Adipocyte (in vitro differentiated cells): ENCODE measurements around the gene GDPD4.
A peak's percentile ranks its signal among the peaks of the same experiment; 100 is the strongest.

Experiments used
- DNase-seq: peaks from one replicate; pipeline ENCODE4 v3.0.0-alpha.2; 2015; ENCODE audit warnings: low read depth
- H3K27me3 ChIP-seq: replicated peaks from 2 replicates; pipeline ENCODE4 v1.7.0; 2013; ENCODE audit warnings: mild to moderate bottlenecking, low read length, moderate library complexity; ENCODE audit not compliant: control insufficient read depth, insufficient read depth
- H3K36me3 ChIP-seq: 2 replicates; pipeline ENCODE4 v1.7.0; 2013; ENCODE audit warnings: low read length, mild to moderate bottlenecking, moderate library complexity; ENCODE audit not compliant: control insufficient read depth, insufficient read depth, severe bottlenecking
- H3K4me1 ChIP-seq: 2 replicates; pipeline ENCODE4 v1.7.0; 2013; ENCODE audit warnings: mild to moderate bottlenecking, low read length, moderate library complexity; ENCODE audit not compliant: control insufficient read depth, insufficient read depth
- H3K4me3 ChIP-seq: 2 replicates; pipeline ENCODE4 v1.7.0; 2013; ENCODE audit warnings: mild to moderate bottlenecking, low read length, moderate library complexity
- H3K9ac ChIP-seq: 2 replicates; pipeline ENCODE4 v1.7.0; 2013; ENCODE audit warnings: mild to moderate bottlenecking, low read length, moderate library complexity
- H3K9me3 ChIP-seq: 2 replicates; pipeline ENCODE4 v1.7.0; 2013; ENCODE audit warnings: mild to moderate bottlenecking, low read length, moderate library complexity; ENCODE audit not compliant: control insufficient read depth

The GDPD4 gene

GRCh38 chr11:77193911-77194830 lies 107.3 kb downstream of the GDPD4 start:
- H3K4me1 ChIP-seq, result no peaks in the 10 kb centered on the region
- H3K4me3 ChIP-seq, result no peak overlapping the region
- no peaks in the 10 kb centered on the region for H3K9me3 ChIP-seq
- DNase-seq, result no peak
- H3K36me3 ChIP-seq, result no peaks in the 10 kb centered on the region
- no peak overlapping the region for H3K9ac ChIP-seq
- H3K27me3 ChIP-seq, result peaks cover 8% of the 10 kb centered on the region

- no peak overlapping the region for H3K9ac ChIP-seq
- peaks cover 8% of the 10 kb centered on the region for H3K27me3 ChIP-seq
- H3K36me3 ChIP-seq, result no peaks in the 10 kb centered on the region
- no peaks in the 10 kb centered on the region for H3K4me1 ChIP-seq
- no peak for DNase-seq
- H3K4me3 ChIP-seq, result no peak overlapping the region
- H3K9me3 ChIP-seq, result no peaks in the 10 kb centered on the region
Observed at GRCh38 chr11:77193167-77193566, 108.3 kb downstream of the GDPD4 start.

- Histone ChIP-seq H3K4me1 (no peaks in the 10 kb centered on the region), H3K9me3 (no peaks in the 10 kb centered on the region), H3K4me3 (no peak overlapping the region), H3K27me3 (peaks cover 8% of the 10 kb centered on the region), H3K36me3 (no peaks in the 10 kb centered on the region), H3K9ac (no peak overlapping the region)
- DNase-seq, result peak; percentile 7
Observed at GRCh38 chr11:77191823-77192495, 109.5 kb downstream of the GDPD4 start.

- no peaks in the 10 kb centered on the region for H3K9me3 ChIP-seq
- DNase-seq, result no peak
- H3K36me3 ChIP-seq, result no peaks in the 10 kb centered on the region
- H3K4me3 ChIP-seq, result no peak overlapping the region
- H3K27me3 ChIP-seq, result peaks cover 9% of the 10 kb centered on the region
- H3K9ac ChIP-seq, result no peak overlapping the region
- H3K4me1 ChIP-seq, result no peaks in the 10 kb centered on the region
Observed at GRCh38 chr11:77191429-77191822, 110.1 kb downstream of the GDPD4 start.

- no peak for DNase-seq
- Histone ChIP-seq H3K4me3 (no peak overlapping the region), H3K9ac (no peak overlapping the region), H3K36me3 (no peaks in the 10 kb centered on the region), H3K4me1 (no peaks in the 10 kb centered on the region), H3K9me3 (no peaks in the 10 kb centered on the region), H3K27me3 (peaks cover 11% of the 10 kb centered on the region)
Observed at GRCh38 chr11:77190331-77191075, 111.0 kb downstream of the GDPD4 start.

- H3K9me3 ChIP-seq, result no peaks in the 10 kb centered on the region
- peaks cover 11% of the 10 kb centered on the region for H3K27me3 ChIP-seq
- H3K36me3 ChIP-seq, result no peaks in the 10 kb centered on the region
- no peak for DNase-seq
- H3K9ac ChIP-seq, result no peak overlapping the region
- H3K4me3 ChIP-seq, result no peak overlapping the region
- H3K4me1 ChIP-seq, result no peaks in the 10 kb centered on the region
Observed at GRCh38 chr11:77189588-77190210, 111.8 kb downstream of the GDPD4 start.

GRCh38 chr11:77188633-77189491 lies 112.6 kb downstream of the GDPD4 start:
- no peak for DNase-seq
- H3K36me3 ChIP-seq, result no peaks in the 10 kb centered on the region
- no peaks in the 10 kb centered on the region for H3K9me3 ChIP-seq
- no peak overlapping the region for H3K9ac ChIP-seq
- no peaks in the 10 kb centered on the region for H3K4me1 ChIP-seq
- no peak overlapping the region for H3K4me3 ChIP-seq
- H3K27me3 ChIP-seq, result peaks cover 14% of the 10 kb centered on the region

- peak; percentile 93 for DNase-seq
- Histone ChIP-seq H3K4me3 (no peak overlapping the region), H3K9ac (no peak overlapping the region), H3K36me3 (no peaks in the 10 kb centered on the region), H3K4me1 (no peaks in the 10 kb centered on the region), H3K27me3 (peaks cover 18% of the 10 kb centered on the region), H3K9me3 (no peaks in the 10 kb centered on the region)
Observed at GRCh38 chr11:77187776-77188632, 113.5 kb downstream of the GDPD4 start.

GRCh38 chr11:77187111-77187750 lies 114.3 kb downstream of the GDPD4 start:
- no peaks in the 10 kb centered on the region for H3K36me3 ChIP-seq
- peaks cover 14% of the 10 kb centered on the region for H3K27me3 ChIP-seq
- no peaks in the 10 kb centered on the region for H3K9me3 ChIP-seq
- no peak overlapping the region for H3K9ac ChIP-seq
- no peaks in the 10 kb centered on the region for H3K4me1 ChIP-seq
- no peak for DNase-seq
- H3K4me3 ChIP-seq, result no peak overlapping the region
